ENCODE measurements around the gene ARHGEF11. TPM values are rescaled to one million over a fixed set of nuclear protein-coding genes. Genes with fewer than 3 reads are reported as not detected.

The ARHGEF11 gene
- total and polyA plus RNA-seq, 10 donors: 3.4 to 65.3 (median 42.7) TPM

GRCh38 chr1:157042846-157043245 lies 2.7 kb downstream of the ARHGEF11 start:
- Histone ChIP-seq H3K27me3 (replicated peaks in 1 of 7) (peaks cover 0 to 55% (median 0%) of the 10 kb centered on the region in 7 donors), H3K9me3 (no peaks in the 10 kb centered on the region), H3K27ac (no peak overlapping the region), H3K36me3 (no peaks in the 10 kb centered on the region), H3K4me1 (peaks cover 12 to 73% (median 49%) of the 10 kb centered on the region in 6 donors), H3K4me3 (peak overlapping the region in 2 of 8 donors; percentile 70 to 80)
- WGBS, 5 donors: 41 to 59% (median 47%) methylated on average over 2 of the region's 2 CpGs
- TF ChIP-seq POLR2A (IDR thresholded peaks at IDR 0.05): no peak
- TF ChIP-seq POLR2AphosphoS5 (IDR thresholded peaks at IDR 0.05): no peak
- no peak for DNase-seq
- intact Hi-C loops (cut with DNase I; ENCODE audit: low total_unique reads): no loop called here

- no peak for DNase-seq
- Histone ChIP-seq H3K4me1 (peaks cover 12 to 61% (median 41%) of the 10 kb centered on the region in 6 donors), H3K27ac (no peak overlapping the region), H3K36me3 (no peaks in the 10 kb centered on the region), H3K4me3 (no peak overlapping the region), H3K9me3 (no peaks in the 10 kb centered on the region), H3K27me3 (replicated peaks in 1 of 7) (peaks cover 0 to 40% (median 0%) of the 10 kb centered on the region in 7 donors)
- WGBS, 5 donors: 54 to 89% (median 66%) methylated on average over 1 of the region's 1 CpG
- no peak for TF ChIP-seq POLR2A (IDR thresholded peaks at IDR 0.05)
- TF ChIP-seq POLR2AphosphoS5 (IDR thresholded peaks at IDR 0.05): no peak
- intact Hi-C loops (cut with DNase I; ENCODE audit: low total_unique reads): no loop called here
These were observed 4.7 kb downstream of the ARHGEF11 start for GRCh38 chr1:157040802-157041201.

- Histone ChIP-seq H3K4me1 (peaks cover 0 to 20% (median 7%) of the 10 kb centered on the region in 6 donors), H3K27me3 (replicated peaks in 1 of 7) (peaks cover 0 to 6% (median 0%) of the 10 kb centered on the region in 7 donors), H3K27ac (no peak overlapping the region), H3K4me3 (no peak overlapping the region), H3K36me3 (no peaks in the 10 kb centered on the region), H3K9me3 (no peaks in the 10 kb centered on the region)
- 93 to 99% (median 97%) methylated on average over 6 of the region's 6 CpGs for WGBS, 5 donors
- TF ChIP-seq POLR2A (IDR thresholded peaks at IDR 0.05) (no peak), POLR2AphosphoS5 (IDR thresholded peaks at IDR 0.05) (no peak), CTCF (IDR thresholded peaks at IDR 0.05 in 8 of 11, conservative IDR thresholded peaks at IDR 0.05 in 3 of 11) (no peak)
- no peak for DNase-seq
- intact Hi-C loops (cut with DNase I; ENCODE audit: low total_unique reads): loop anchor here (10.0 kb wide), 1 partner anchor 80 kb away; no protein-coding TSS in a partner anchor
These were observed 10.4 kb downstream of the ARHGEF11 start for GRCh38 chr1:157035121-157035520.

- H3K27me3 ChIP-seq (replicated peaks in 1 of 7): peaks cover 0 to 6% (median 0%) of the 10 kb centered on the region in 7 donors
- H3K27ac ChIP-seq: no peak overlapping the region
- intact Hi-C loops (cut with DNase I; ENCODE audit: low total_unique reads): loop anchor here (10.0 kb wide), 1 partner anchor 79 kb away; no protein-coding TSS in a partner anchor
- no peaks in the 10 kb centered on the region for H3K9me3 ChIP-seq
- no peak for DNase-seq
- TF ChIP-seq POLR2AphosphoS5 (IDR thresholded peaks at IDR 0.05) (no peak), POLR2A (IDR thresholded peaks at IDR 0.05) (no peak), CTCF (IDR thresholded peaks at IDR 0.05 in 8 of 11, conservative IDR thresholded peaks at IDR 0.05 in 3 of 11) (no peak)
- H3K4me3 ChIP-seq: no peak overlapping the region
- 68 to 74% (median 70%) methylated on average over 7 of the region's 7 CpGs for WGBS, 5 donors
- peaks cover 0 to 19% (median 2%) of the 10 kb centered on the region in 6 donors for H3K4me1 ChIP-seq
- H3K36me3 ChIP-seq: no peaks in the 10 kb centered on the region
These were observed 11.3 kb downstream of the ARHGEF11 start for GRCh38 chr1:157034137-157034800.

- 69 to 88% (median 79%) methylated on average over 3 of the region's 3 CpGs for WGBS, 5 donors
- H3K9me3 ChIP-seq: no peaks in the 10 kb centered on the region
- intact Hi-C loops (cut with DNase I; ENCODE audit: low total_unique reads): loop anchor here (10.0 kb wide), 1 partner anchor 79 kb away; no protein-coding TSS in a partner anchor
- peaks cover 0 to 6% (median 0%) of the 10 kb centered on the region in 7 donors for H3K27me3 ChIP-seq (replicated peaks in 1 of 7)
- H3K4me1 ChIP-seq: peaks cover 0 to 11% (median 2%) of the 10 kb centered on the region in 6 donors
- H3K4me3 ChIP-seq: no peak overlapping the region
- H3K36me3 ChIP-seq: no peaks in the 10 kb centered on the region
- TF ChIP-seq POLR2A (IDR thresholded peaks at IDR 0.05) (no peak), POLR2AphosphoS5 (IDR thresholded peaks at IDR 0.05) (no peak), CTCF (IDR thresholded peaks at IDR 0.05 in 8 of 11, conservative IDR thresholded peaks at IDR 0.05 in 3 of 11) (no peak)
- DNase-seq: no peak
- H3K27ac ChIP-seq: no peak overlapping the region
These were observed 12.1 kb downstream of the ARHGEF11 start for GRCh38 chr1:157033357-157033876.

Measured in spleen (tissue), 11 donors.